WTC11 (cell line): Measurements from ENCODE around the gene ARHGAP30. TPM values are rescaled to one million over a fixed set of nuclear protein-coding genes. Genes with fewer than 3 reads are reported as not detected.
A peak's percentile ranks its signal among the peaks of the same experiment; 100 is the strongest.

ENCODE experiments used
- ATAC-seq: fragments of 200-7000 bp; cut with Tn5 transposase; 2 replicates; pipeline ENCODE4 v1.10.0; 2021; ENCODE audit warnings: mild to moderate bottlenecking, moderate library complexity
- CTCF ChIA-PET: fragments of 300-600 bp; sonication (Branson Sonifier 250); formaldehyde crosslinking; loops from one replicate; lab custom pipeline; 2021; ENCODE audit warnings: antibody characterized with exemption; lab: Charles Lee
- POLR2A ChIA-PET: fragments of 350-600 bp; sonication (Branson Sonifier 250); formaldehyde crosslinking; loops from one replicate; lab custom pipeline; 2021; ENCODE audit warnings: antibody characterized with exemption; lab: Charles Lee
- DNase-seq: peaks from one replicate; pipeline ENCODE4 v3.0.0; 2021; ENCODE audit warnings: low spot score
- H3K27ac Mint-ChIP-seq: 2 replicates; pipeline ENCODE4 v1.8.0; 2021; ENCODE audit warnings: mixed read lengths
- H3K27me3 Mint-ChIP-seq: 2 replicates; pipeline ENCODE4 v1.8.0; 2021; ENCODE audit warnings: low read depth, mild to moderate bottlenecking, moderate library complexity, mixed read lengths
- H3K36me3 Mint-ChIP-seq: 2 replicates; pipeline ENCODE4 v1.8.0; 2021; ENCODE audit warnings: mixed read lengths
- H3K4me1 Mint-ChIP-seq: 2 replicates; pipeline ENCODE4 v1.8.0; 2022; ENCODE audit warnings: mixed read lengths
- H3K4me3 Mint-ChIP-seq: 2 replicates; pipeline ENCODE4 v1.8.0; 2021; ENCODE audit warnings: mild to moderate bottlenecking, moderate library complexity, mixed read lengths
- H3K9me3 Mint-ChIP-seq: 2 replicates; pipeline ENCODE4 v1.8.0; 2021; ENCODE audit warnings: mixed read lengths
- ATF3 ChIP-seq: sonication (generic); formaldehyde crosslinking; conservative IDR thresholded peaks from 2 replicates; pipeline ENCODE4 v1.8.1; 2022; ENCODE audit warnings: mild to moderate bottlenecking, missing genetic modification reagents
- CREM ChIP-seq: sonication (generic); formaldehyde crosslinking; IDR thresholded peaks from 2 replicates; pipeline ENCODE4 v1.8.1; 2022; ENCODE audit warnings: mild to moderate bottlenecking, missing genetic modification reagents, moderate library complexity
- ESRRA ChIP-seq: sonication (generic); formaldehyde crosslinking; IDR thresholded peaks from 2 replicates; pipeline ENCODE4 v1.8.1; 2022; ENCODE audit warnings: mild to moderate bottlenecking, missing genetic modification reagents, borderline replicate concordance
- FOXJ3 ChIP-seq: sonication (generic); formaldehyde crosslinking; IDR thresholded peaks from 2 replicates; pipeline ENCODE4 v1.9.0; 2021; ENCODE audit warnings: missing genetic modification reagents, mild to moderate bottlenecking, borderline replicate concordance
- GABPB1 ChIP-seq: sonication (generic); formaldehyde crosslinking; IDR thresholded peaks from 2 replicates; pipeline ENCODE4 v1.8.1; 2023; ENCODE audit warnings: mild to moderate bottlenecking, missing genetic modification reagents
- MXD4 ChIP-seq: fragments of 250-450 bp; sonication (Bioruptor Pico); IDR thresholded peaks from 2 replicates; pipeline ENCODE4 v1.8.0; 2021; ENCODE audit warnings: mild to moderate bottlenecking, moderate library complexity, borderline replicate concordance
- MYBL2 ChIP-seq: sonication (generic); formaldehyde crosslinking; IDR thresholded peaks from 2 replicates; pipeline ENCODE4 v1.8.1; 2023; ENCODE audit warnings: mild to moderate bottlenecking, moderate library complexity, missing genetic modification reagents
- TCF7 ChIP-seq: sonication (generic); formaldehyde crosslinking; IDR thresholded peaks from 2 replicates; pipeline ENCODE4 v1.8.0; 2022; ENCODE audit warnings: mild to moderate bottlenecking, low read depth, missing genetic modification reagents, moderate library complexity
- TEAD4 ChIP-seq: sonication (generic); formaldehyde crosslinking; IDR thresholded peaks from 2 replicates; pipeline ENCODE4 v1.8.0; 2022; ENCODE audit warnings: mild to moderate bottlenecking, missing genetic modification reagents
- TP53 ChIP-seq: sonication (generic); formaldehyde crosslinking; IDR thresholded peaks from 2 replicates; pipeline ENCODE4 v1.8.1; 2023; ENCODE audit warnings: mild to moderate bottlenecking, missing genetic modification reagents
- ZNF219 ChIP-seq: sonication (generic); formaldehyde crosslinking; IDR thresholded peaks from 2 replicates; pipeline ENCODE4 v1.8.0; 2023; ENCODE audit warnings: missing genetic modification reagents, mild to moderate bottlenecking, borderline replicate concordance
- ZNF232 ChIP-seq: sonication (generic); formaldehyde crosslinking; IDR thresholded peaks from 2 replicates; pipeline ENCODE4 v1.8.0; 2022; ENCODE audit warnings: mild to moderate bottlenecking, missing genetic modification reagents
- ZNF423 ChIP-seq: fragments of 250-450 bp; sonication (Bioruptor Pico); IDR thresholded peaks from 2 replicates; pipeline ENCODE4 v2.1.2; 2022; ENCODE audit warnings: mild to moderate bottlenecking, moderate library complexity
- total RNA-seq: library from RNA; stranded (reverse); gene quantifications from 3 replicates; pipeline ENCODE4 v1.2.3, GENCODE V29; 2021
- TF ChIP-seq, protein P1 (sequence below): sonication (generic); formaldehyde crosslinking; IDR thresholded peaks from 2 replicates; pipeline ENCODE4 v1.8.1; 2023; ENCODE audit warnings: mild to moderate bottlenecking, missing genetic modification reagents
- TF ChIP-seq, protein P2 (sequence below): sonication (generic); formaldehyde crosslinking; IDR thresholded peaks from 2 replicates; pipeline ENCODE4 v1.8.1; 2023; ENCODE audit warnings: mild to moderate bottlenecking, missing genetic modification reagents, moderate library complexity
- TF ChIP-seq, protein P3 (sequence below): fragments of 200-600 bp; IDR thresholded peaks from 2 replicates; pipeline ENCODE4 v1.8.0; 2022; ENCODE audit warnings: antibody characterized with exemption
- TF ChIP-seq, protein P4 (sequence below): sonication (generic); formaldehyde crosslinking; IDR thresholded peaks from 2 replicates; pipeline ENCODE4 v1.8.0; 2022; ENCODE audit warnings: missing genetic modification reagents
- TF ChIP-seq, protein P5 (sequence below): sonication (generic); formaldehyde crosslinking; IDR thresholded peaks from 2 replicates; pipeline ENCODE4 v1.8.0; 2023; ENCODE audit warnings: mild to moderate bottlenecking, missing genetic modification reagents

Gene ARHGAP30
- total RNA-seq, 1 experiment from 2014 or later, result 0.52 TPM

DNA sequence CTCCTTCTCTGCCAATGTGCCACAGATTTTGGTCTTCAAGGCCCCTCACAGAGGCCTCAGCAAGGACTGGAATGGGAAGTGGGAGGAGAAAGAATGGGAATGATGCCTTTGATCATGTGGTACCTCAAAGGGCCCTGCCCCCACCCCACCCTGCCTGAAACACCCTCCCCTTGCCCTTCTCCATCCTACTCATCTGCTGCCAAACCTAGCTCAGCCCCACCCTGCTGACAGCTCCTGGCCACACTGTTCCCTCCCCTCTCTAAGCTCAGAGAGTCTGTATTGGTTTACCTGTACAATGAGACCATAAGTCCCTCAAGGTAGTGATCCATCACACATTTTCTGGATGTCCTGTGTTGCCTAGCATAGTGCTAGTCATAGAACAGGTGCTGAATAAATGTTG lies 6.7 kb upstream of the ARHGAP30 start:
- no peak for ATAC-seq
- peaks cover 21% of the 10 kb centered on the region for H3K4me1 Mint-ChIP-seq
- CTCF ChIA-PET, result interaction anchor here (0.8 to 0.9 kb wide), 2 partner anchors 21 to 22 kb away, joined by 3 to 4 read pairs; no protein-coding TSS in a partner anchor
- H3K9me3 Mint-ChIP-seq, result no peaks in the 10 kb centered on the region
- no peaks in the 10 kb centered on the region for H3K36me3 Mint-ChIP-seq
- POLR2A ChIA-PET, result no interaction called here
- TF ChIP-seq ATF3 (CRISPR knock-in tag) (no peak), CREM (no peak), TP53 (CRISPR knock-in tag) (no peak), ZNF219 (CRISPR knock-in tag) (no peak)
- TF ChIP-seq, protein P1, sequence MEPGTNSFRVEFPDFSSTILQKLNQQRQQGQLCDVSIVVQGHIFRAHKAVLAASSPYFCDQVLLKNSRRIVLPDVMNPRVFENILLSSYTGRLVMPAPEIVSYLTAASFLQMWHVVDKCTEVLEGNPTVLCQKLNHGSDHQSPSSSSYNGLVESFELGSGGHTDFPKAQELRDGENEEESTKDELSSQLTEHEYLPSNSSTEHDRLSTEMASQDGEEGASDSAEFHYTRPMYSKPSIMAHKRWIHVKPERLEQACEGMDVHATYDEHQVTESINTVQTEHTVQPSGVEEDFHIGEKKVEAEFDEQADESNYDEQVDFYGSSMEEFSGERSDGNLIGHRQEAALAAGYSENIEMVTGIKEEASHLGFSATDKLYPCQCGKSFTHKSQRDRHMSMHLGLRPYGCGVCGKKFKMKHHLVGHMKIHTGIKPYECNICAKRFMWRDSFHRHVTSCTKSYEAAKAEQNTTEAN, result no peak
- TF ChIP-seq, all 79 proteins: peak for 0
- DNase-seq, result no peak
- Mint-ChIP-seq H3K27ac (no peak overlapping the region), H3K27me3 (no peaks in the 10 kb centered on the region; the same call in 1 of the 2 replicates), H3K4me3 (no peak overlapping the region)

DNA sequence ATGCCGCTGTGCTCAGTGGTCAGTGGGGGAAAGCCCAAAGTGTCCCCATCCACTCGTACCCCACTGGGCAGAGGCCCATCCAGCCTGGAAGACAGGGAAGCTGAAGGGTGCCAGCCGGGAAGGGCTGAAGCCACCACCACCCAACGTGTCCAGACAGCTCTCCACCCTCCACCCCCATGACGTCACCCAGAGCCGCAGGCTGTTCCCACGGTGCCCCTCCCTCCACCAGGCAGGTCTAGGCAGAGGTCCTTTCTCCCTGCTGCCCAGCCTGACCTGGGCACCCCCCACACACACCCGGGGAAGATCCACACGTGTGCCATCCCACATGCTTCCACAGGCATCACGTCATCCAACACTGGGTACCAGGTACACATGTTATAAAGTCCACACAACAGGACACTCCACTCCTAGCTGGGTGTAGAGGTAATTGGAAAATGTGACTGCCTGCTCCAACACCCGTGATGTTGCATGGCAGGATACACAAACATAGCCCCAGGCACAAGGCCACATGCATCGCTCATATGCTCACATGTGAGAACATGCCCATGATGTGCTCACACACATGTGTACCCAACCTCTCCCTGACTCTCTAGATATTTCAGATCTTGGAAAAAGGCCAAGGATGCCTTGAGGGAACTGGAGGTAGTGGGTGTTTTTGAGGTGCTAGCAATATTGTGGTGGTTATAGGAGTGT lies 5.1 kb upstream of the ARHGAP30 start:
- POLR2A ChIA-PET, result no interaction called here
- Mint-ChIP-seq H3K27ac (peak overlapping the region; percentile 60; the same call in 1 of the 2 replicates), H3K27me3 (no peaks in the 10 kb centered on the region), H3K4me1 (peaks cover 7% of the 10 kb centered on the region), H3K36me3 (no peaks in the 10 kb centered on the region), H3K4me3 (no peak overlapping the region), H3K9me3 (no peaks in the 10 kb centered on the region)
- no peak for DNase-seq
- TF ChIP-seq, protein P2, sequence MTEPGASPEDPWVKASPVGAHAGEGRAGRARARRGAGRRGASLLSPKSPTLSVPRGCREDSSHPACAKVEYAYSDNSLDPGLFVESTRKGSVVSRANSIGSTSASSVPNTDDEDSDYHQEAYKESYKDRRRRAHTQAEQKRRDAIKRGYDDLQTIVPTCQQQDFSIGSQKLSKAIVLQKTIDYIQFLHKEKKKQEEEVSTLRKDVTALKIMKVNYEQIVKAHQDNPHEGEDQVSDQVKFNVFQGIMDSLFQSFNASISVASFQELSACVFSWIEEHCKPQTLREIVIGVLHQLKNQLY (CRISPR knock-in tag), result no peak
- TF ChIP-seq FOXJ3 (CRISPR knock-in tag) (no peak), GABPB1 (CRISPR knock-in tag) (0 out of 2 replicates have a peak, but pooled peaks have one; percentile 12), ESRRA (CRISPR knock-in tag) (peak; percentile 42; the same call in 1 of the 2 replicates), TCF7 (CRISPR knock-in tag) (no peak)
- CTCF ChIA-PET, result no interaction called here
- no peak for ATAC-seq

- Mint-ChIP-seq H3K27me3 (no peaks in the 10 kb centered on the region), H3K36me3 (no peaks in the 10 kb centered on the region), H3K27ac (no peak overlapping the region; the same call in 1 of the 2 replicates), H3K9me3 (no peaks in the 10 kb centered on the region), H3K4me3 (no peak overlapping the region), H3K4me1 (peaks cover 15% of the 10 kb centered on the region)
- POLR2A ChIA-PET, result no interaction called here
- CTCF ChIA-PET, result interaction anchor here (0.6 to 0.9 kb wide), 3 partner anchors 16 to 119 kb away, joined by 3 to 5 read pairs (median 3); partner anchors contain the start of genes ITLN2 and NECTIN4
- no peak for DNase-seq
- peak; percentile 47 for ATAC-seq
- TF ChIP-seq MYBL2 (CRISPR knock-in tag) (no peak), ZNF423 (CRISPR knock-in tag) (no peak), CREM (no peak), TEAD4 (CRISPR knock-in tag) (no peak), ZNF232 (CRISPR knock-in tag) (no peak), MXD4 (no peak)
- TF ChIP-seq, protein P3, sequence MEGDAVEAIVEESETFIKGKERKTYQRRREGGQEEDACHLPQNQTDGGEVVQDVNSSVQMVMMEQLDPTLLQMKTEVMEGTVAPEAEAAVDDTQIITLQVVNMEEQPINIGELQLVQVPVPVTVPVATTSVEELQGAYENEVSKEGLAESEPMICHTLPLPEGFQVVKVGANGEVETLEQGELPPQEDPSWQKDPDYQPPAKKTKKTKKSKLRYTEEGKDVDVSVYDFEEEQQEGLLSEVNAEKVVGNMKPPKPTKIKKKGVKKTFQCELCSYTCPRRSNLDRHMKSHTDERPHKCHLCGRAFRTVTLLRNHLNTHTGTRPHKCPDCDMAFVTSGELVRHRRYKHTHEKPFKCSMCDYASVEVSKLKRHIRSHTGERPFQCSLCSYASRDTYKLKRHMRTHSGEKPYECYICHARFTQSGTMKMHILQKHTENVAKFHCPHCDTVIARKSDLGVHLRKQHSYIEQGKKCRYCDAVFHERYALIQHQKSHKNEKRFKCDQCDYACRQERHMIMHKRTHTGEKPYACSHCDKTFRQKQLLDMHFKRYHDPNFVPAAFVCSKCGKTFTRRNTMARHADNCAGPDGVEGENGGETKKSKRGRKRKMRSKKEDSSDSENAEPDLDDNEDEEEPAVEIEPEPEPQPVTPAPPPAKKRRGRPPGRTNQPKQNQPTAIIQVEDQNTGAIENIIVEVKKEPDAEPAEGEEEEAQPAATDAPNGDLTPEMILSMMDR, result no peak
- TF ChIP-seq, protein P4, sequence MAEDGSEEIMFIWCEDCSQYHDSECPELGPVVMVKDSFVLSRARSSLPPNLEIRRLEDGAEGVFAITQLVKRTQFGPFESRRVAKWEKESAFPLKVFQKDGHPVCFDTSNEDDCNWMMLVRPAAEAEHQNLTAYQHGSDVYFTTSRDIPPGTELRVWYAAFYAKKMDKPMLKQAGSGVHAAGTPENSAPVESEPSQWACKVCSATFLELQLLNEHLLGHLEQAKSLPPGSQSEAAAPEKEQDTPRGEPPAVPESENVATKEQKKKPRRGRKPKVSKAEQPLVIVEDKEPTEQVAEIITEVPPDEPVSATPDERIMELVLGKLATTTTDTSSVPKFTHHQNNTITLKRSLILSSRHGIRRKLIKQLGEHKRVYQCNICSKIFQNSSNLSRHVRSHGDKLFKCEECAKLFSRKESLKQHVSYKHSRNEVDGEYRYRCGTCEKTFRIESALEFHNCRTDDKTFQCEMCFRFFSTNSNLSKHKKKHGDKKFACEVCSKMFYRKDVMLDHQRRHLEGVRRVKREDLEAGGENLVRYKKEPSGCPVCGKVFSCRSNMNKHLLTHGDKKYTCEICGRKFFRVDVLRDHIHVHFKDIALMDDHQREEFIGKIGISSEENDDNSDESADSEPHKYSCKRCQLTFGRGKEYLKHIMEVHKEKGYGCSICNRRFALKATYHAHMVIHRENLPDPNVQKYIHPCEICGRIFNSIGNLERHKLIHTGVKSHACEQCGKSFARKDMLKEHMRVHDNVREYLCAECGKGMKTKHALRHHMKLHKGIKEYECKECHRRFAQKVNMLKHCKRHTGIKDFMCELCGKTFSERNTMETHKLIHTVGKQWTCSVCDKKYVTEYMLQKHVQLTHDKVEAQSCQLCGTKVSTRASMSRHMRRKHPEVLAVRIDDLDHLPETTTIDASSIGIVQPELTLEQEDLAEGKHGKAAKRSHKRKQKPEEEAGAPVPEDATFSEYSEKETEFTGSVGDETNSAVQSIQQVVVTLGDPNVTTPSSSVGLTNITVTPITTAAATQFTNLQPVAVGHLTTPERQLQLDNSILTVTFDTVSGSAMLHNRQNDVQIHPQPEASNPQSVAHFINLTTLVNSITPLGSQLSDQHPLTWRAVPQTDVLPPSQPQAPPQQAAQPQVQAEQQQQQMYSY (CRISPR knock-in tag), result no peak
- TF ChIP-seq, protein P5, sequence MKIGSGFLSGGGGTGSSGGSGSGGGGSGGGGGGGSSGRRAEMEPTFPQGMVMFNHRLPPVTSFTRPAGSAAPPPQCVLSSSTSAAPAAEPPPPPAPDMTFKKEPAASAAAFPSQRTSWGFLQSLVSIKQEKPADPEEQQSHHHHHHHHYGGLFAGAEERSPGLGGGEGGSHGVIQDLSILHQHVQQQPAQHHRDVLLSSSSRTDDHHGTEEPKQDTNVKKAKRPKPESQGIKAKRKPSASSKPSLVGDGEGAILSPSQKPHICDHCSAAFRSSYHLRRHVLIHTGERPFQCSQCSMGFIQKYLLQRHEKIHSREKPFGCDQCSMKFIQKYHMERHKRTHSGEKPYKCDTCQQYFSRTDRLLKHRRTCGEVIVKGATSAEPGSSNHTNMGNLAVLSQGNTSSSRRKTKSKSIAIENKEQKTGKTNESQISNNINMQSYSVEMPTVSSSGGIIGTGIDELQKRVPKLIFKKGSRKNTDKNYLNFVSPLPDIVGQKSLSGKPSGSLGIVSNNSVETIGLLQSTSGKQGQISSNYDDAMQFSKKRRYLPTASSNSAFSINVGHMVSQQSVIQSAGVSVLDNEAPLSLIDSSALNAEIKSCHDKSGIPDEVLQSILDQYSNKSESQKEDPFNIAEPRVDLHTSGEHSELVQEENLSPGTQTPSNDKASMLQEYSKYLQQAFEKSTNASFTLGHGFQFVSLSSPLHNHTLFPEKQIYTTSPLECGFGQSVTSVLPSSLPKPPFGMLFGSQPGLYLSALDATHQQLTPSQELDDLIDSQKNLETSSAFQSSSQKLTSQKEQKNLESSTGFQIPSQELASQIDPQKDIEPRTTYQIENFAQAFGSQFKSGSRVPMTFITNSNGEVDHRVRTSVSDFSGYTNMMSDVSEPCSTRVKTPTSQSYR, result no peak
Measured at GRCh38 chr1:161073474-161074121, 3.9 kb upstream of the ARHGAP30 start.
